Mesenchymal stem cell (in vitro differentiated cells and primary cell): ENCODE data around the gene CMBL.

Source experiments
- DNase-seq: peaks from one replicate; pipeline ENCODE4 v3.0.0-alpha.2; 2013
- H2AFZ ChIP-seq: one replicate; pipeline ENCODE4 v1.6.1; 2013; ENCODE audit warnings: low read depth, mild to moderate bottlenecking, control low read depth, inconsistent platforms, low read length, moderate library complexity
- H2AK5ac ChIP-seq: 2 replicates; pipeline ENCODE4 v1.6.1; 2013; ENCODE audit warnings: low read length, moderate library complexity, mild to moderate bottlenecking, inconsistent platforms; ENCODE audit not compliant: severe bottlenecking
- H2BK120ac ChIP-seq: one replicate; pipeline ENCODE4 v1.6.1; 2013; ENCODE audit warnings: low read depth, mild to moderate bottlenecking, inconsistent platforms, low read length, moderate library complexity
- H2BK12ac ChIP-seq, 2 experiments: one replicate each; pipeline ENCODE4 v1.6.1; 2013; ENCODE audit warnings: inconsistent platforms in 2 of 2, low read length in 2 of 2, mild to moderate bottlenecking in 2 of 2, moderate library complexity in 2 of 2, control low read depth in 1 of 2
- H2BK15ac ChIP-seq: one replicate; pipeline ENCODE4 v1.6.1; 2013; ENCODE audit warnings: mild to moderate bottlenecking, low read depth, inconsistent platforms; ENCODE audit not compliant: poor library complexity, severe bottlenecking
- H2BK5ac ChIP-seq: 2 replicates; pipeline ENCODE4 v1.6.1; 2013; ENCODE audit warnings: low read depth, mild to moderate bottlenecking, low read length, control low read depth, inconsistent platforms; ENCODE audit not compliant: poor library complexity, severe bottlenecking
- H3K14ac ChIP-seq, 2 experiments: one replicate each; pipeline ENCODE4 v1.6.1; 2013; ENCODE audit warnings: inconsistent platforms in 2 of 2, low read length in 2 of 2, control low read depth in 1 of 2, mild to moderate bottlenecking in 1 of 2, moderate library complexity in 1 of 2
- H3K18ac ChIP-seq, 2 experiments: one replicate each; pipeline ENCODE4 v1.6.1; 2013; ENCODE audit warnings: inconsistent platforms in 2 of 2, low read length in 2 of 2, control low read depth in 1 of 2, low read depth in 1 of 2, mild to moderate bottlenecking in 1 of 2
- H3K23ac ChIP-seq, 2 experiments: one replicate each; pipeline ENCODE4 v1.6.1; 2013; ENCODE audit warnings: inconsistent platforms in 2 of 2, low read length in 2 of 2, mild to moderate bottlenecking in 2 of 2, moderate library complexity in 2 of 2, control low read depth in 1 of 2
- H3K27ac ChIP-seq: 2 replicates; pipeline ENCODE4 v1.5.1; 2013; ENCODE audit warnings: mild to moderate bottlenecking, moderate library complexity, low read length, control low read depth, inconsistent platforms; ENCODE audit not compliant: poor library complexity, severe bottlenecking
- H3K27me3 ChIP-seq, 2 experiments: 2 replicates each; pipeline versions ENCODE4 v1.6.1 to v1.7.0; 2013; ENCODE audit warnings: low read length in 2 of 2, mild to moderate bottlenecking in 2 of 2, moderate library complexity in 2 of 2, control low read depth in 1 of 2, inconsistent platforms in 1 of 2; ENCODE audit not compliant: control insufficient read depth in 1 of 2, insufficient read depth in 1 of 2
- H3K36me3 ChIP-seq, 2 experiments: 2 replicates each; pipeline versions ENCODE4 v1.6.1 to v1.7.0; 2013; ENCODE audit warnings: low read length in 2 of 2, control low read depth in 1 of 2, inconsistent platforms in 1 of 2, low read depth in 1 of 2, mild to moderate bottlenecking in 1 of 2; ENCODE audit not compliant: insufficient read depth in 2 of 2, control insufficient read depth in 1 of 2
- H3K4ac ChIP-seq, 2 experiments: one replicate each; pipeline ENCODE4 v1.6.1; 2013; ENCODE audit warnings: inconsistent platforms in 2 of 2, low read length in 2 of 2, mild to moderate bottlenecking in 2 of 2, moderate library complexity in 2 of 2, control low read depth in 1 of 2, low read depth in 1 of 2
- H3K4me1 ChIP-seq: 2 replicates; pipeline ENCODE4 v1.6.1; 2013; ENCODE audit warnings: low read depth, low read length, control low read depth; ENCODE audit not compliant: control insufficient read depth, insufficient read depth
- H3K4me2 ChIP-seq: 2 replicates; pipeline ENCODE4 v1.6.1; 2013; ENCODE audit warnings: low read length, mild to moderate bottlenecking, inconsistent platforms; ENCODE audit not compliant: poor library complexity, severe bottlenecking
- H3K4me3 ChIP-seq, 2 experiments: 2 replicates each; pipeline versions ENCODE4 v1.5.1 to v1.7.0; 2013; ENCODE audit warnings: low read length in 2 of 2, mild to moderate bottlenecking in 2 of 2, control low read depth in 1 of 2, low read depth in 1 of 2; ENCODE audit not compliant: insufficient read depth in 1 of 2
- H3K79me1 ChIP-seq: replicated peaks from 2 replicates; pipeline ENCODE4 v1.6.1; 2013; ENCODE audit warnings: mild to moderate bottlenecking, control low read depth, low read length, inconsistent platforms; ENCODE audit not compliant: poor library complexity, severe bottlenecking
- H3K9ac ChIP-seq: 2 replicates; pipeline ENCODE4 v1.7.0; 2013; ENCODE audit warnings: mild to moderate bottlenecking, low read length, moderate library complexity
- H3K9me3 ChIP-seq: 2 replicates; pipeline ENCODE4 v1.7.0; 2013; ENCODE audit warnings: mild to moderate bottlenecking, low read length; ENCODE audit not compliant: control insufficient read depth
- H4K8ac ChIP-seq: one replicate; pipeline ENCODE4 v1.6.1; 2013; ENCODE audit warnings: inconsistent platforms, mild to moderate bottlenecking, low read length, moderate library complexity
- H4K91ac ChIP-seq: one replicate; pipeline ENCODE4 v1.6.1; 2013; ENCODE audit warnings: mild to moderate bottlenecking, low read length, inconsistent platforms
- WGBS: methylation state at CpG from one replicate; pipeline ENCODE4 v1.1.7; 2013; ENCODE audit warnings: mixed read lengths; 5-methylcytosine and 5-hydroxymethylcytosine counted together

The CMBL gene

DNA sequence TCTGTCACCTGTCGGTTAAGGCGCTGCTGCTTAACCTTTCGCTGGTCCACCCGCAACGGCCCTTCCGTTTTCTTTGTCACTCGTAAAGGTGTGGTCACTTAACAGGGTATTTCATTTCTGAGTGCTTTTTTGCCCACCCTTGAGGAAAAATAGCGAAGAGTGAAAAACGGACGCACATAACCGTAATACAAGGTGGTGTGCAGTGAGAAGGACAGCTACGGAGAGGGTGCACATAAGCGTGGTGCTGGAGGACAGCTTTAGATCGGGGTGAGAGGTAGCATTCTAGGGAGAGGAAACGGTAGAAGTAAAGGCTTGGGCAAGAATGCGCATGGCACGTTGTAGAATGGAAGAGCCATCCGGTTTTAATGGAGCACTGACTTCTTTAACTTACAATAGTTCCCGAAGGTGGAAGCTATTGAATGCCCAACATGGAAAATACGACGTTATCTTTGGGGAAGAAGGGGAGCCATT, 56.9 kb downstream of the CMBL start:
- H4K91ac ChIP-seq = no peak overlapping the region
- H3K18ac ChIP-seq = peak overlapping the region; percentile 74 to 89
- no peak overlapping the region for H2BK12ac ChIP-seq
- H2AK5ac ChIP-seq = no peak overlapping the region
- peak overlapping the region; percentile 93 for H2BK120ac ChIP-seq
- H3K9ac ChIP-seq = peak overlapping the region; percentile 100
- H3K79me1 ChIP-seq = peaks cover 17% of the 10 kb centered on the region
- no peak overlapping the region for H2AFZ ChIP-seq
- H4K8ac ChIP-seq = no peak overlapping the region
- H3K23ac ChIP-seq = peak overlapping the region; percentile 67 to 86
- WGBS = under 1% methylated on average over 21 of the region's 21 CpGs
- no peak overlapping the region for H3K14ac ChIP-seq
- H3K4me3 ChIP-seq = peak overlapping the region; percentile 85 to 96
- peak overlapping the region; percentile 92 to 95 for H3K4ac ChIP-seq
- H3K4me2 ChIP-seq = peak overlapping the region; percentile 64
- H3K9me3 ChIP-seq = no peaks in the 10 kb centered on the region
- H3K27me3 ChIP-seq = no peaks in the 10 kb centered on the region
- DNase-seq = peak; percentile 54
- H3K27ac ChIP-seq = no peak overlapping the region
- no peak overlapping the region for H2BK5ac ChIP-seq
- peaks cover 13% of the 10 kb centered on the region for H3K4me1 ChIP-seq
- H2BK15ac ChIP-seq = peak overlapping the region; percentile 4
- H3K36me3 ChIP-seq = peaks cover 2 to 35% of the 10 kb centered on the region in 2 experiments

DNA sequence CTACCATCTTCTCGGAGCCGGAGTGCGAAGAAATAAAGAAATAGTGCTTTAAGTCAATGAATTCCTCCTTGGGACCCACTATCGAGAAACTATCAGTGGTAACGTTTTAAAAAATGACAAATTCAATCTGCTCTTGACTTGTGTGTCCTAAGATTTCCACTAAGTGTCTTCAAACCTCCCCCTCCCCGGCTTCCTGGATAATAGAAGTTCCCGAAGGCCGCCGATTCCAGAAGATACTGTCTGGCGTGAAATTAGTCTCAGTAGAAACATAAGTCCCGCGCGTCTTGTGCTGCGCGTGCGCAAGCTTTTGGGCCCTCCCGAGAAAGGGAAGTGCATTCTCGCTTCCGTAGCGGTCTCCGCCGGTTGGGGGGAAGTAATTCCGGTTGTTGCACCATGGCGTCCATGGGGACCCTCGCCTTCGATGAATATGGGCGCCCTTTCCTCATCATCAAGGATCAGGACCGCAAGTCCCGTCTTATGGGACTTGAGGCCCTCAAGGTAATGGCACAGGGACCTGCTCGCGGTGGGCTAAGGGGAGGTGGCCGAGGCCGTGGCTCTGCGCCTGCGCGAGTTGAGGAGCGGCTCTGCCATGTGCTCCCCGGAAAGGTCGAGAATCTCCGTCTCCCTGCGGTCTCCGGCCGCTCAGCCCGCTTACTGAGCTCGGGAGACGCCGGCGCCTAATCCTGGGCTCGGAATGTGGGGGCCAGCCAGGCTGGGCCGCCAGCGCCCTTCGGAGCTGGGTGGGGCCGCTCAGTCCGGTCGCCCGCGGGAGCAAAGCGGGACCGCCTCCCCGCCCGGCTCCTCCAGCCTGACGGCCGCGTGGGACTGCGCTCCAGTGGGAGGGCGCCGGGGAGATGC, 57.5 kb downstream of the CMBL start, which contains the start of gene CCT5:
TSS of gene CCT5 (plus strand) at position 333 of the 858 bp plus-strand sequence. CDS start at position 394, 61 bp downstream.
- peaks cover 15% of the 10 kb centered on the region for H3K4me1 ChIP-seq
- H4K91ac ChIP-seq = peak within 1 kb of the TSS; percentile 91
- peak within 1 kb of the TSS; percentile 95 for H2BK5ac ChIP-seq
- peak within 1 kb of the TSS; percentile 88 to 96 for H3K4me3 ChIP-seq
- peak within 1 kb of the TSS in 1 of 2 experiments; percentile 71 for H3K14ac ChIP-seq
- H3K4ac ChIP-seq = peak within 1 kb of the TSS; percentile 92 to 95
- no peaks in the 10 kb centered on the region for H3K9me3 ChIP-seq
- H2BK15ac ChIP-seq = peak within 1 kb of the TSS; percentile 92
- peak within 1 kb of the TSS; percentile 67 to 86 for H3K23ac ChIP-seq
- peaks cover 0 to 29% of the 10 kb centered on the region in 2 experiments for H3K36me3 ChIP-seq
- H3K4me2 ChIP-seq = peak within 1 kb of the TSS; percentile 64
- peak within 1 kb of the TSS; percentile 89 to 96 for H3K18ac ChIP-seq
- H2BK12ac ChIP-seq = peak within 1 kb of the TSS in 1 of 2 experiments; percentile 28
- H4K8ac ChIP-seq = peak within 1 kb of the TSS; percentile 100
- peaks cover 17% of the 10 kb centered on the region for H3K79me1 ChIP-seq
- peak; percentile 99 for DNase-seq
- WGBS = under 1% methylated on average over 65 of the region's 67 CpGs
- H2AFZ ChIP-seq = peak within 1 kb of the TSS; percentile 95
- H3K27ac ChIP-seq = peak within 1 kb of the TSS; percentile 97
- H3K27me3 ChIP-seq = no peaks in the 10 kb centered on the region
- peak within 1 kb of the TSS; percentile 100 for H3K9ac ChIP-seq
- no peak within 1 kb of the TSS for H2AK5ac ChIP-seq
- peak within 1 kb of the TSS; percentile 93 for H2BK120ac ChIP-seq

DNA sequence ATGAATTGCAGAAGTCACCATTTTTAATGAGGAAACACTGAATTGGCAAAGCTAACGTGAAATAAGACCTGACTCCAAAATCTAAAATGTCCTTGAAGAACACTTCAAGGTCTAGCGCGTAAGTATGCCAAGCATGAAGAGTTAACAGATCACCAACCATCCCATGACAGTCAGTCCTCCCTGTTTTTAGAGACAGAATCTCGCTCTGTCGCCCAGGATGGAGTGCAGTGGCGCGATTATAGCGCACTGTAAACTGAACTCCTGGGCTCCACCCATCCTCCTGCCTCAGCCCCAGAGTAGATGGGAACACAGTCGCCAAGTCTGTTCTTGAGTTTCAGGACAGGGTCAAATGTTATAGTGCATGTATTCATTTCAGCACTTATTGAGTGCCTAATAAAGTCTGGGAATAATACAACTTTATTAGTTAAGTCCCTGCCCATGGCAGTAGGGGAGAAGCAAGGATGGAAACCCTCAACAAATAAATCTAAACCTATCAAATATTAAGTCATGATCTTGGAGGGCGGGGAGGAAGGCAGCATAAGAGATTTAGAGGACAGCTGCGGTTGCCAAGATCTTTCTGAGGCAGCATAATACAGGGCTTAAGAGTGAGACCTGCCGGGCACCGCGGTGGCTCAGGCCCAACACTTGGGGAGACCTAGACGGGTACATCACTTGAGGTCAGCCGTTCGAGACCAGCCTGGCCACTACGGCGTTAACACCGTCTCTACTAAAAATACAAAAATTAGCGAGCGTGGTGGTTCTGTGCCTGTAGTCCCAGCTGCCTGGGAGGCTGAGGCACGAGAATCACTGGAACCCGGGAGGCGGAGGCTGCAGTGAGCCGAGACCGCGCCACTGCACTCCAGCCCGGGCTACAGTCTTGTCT, 59.1 kb downstream of the CMBL start:
- no peak overlapping the region for H4K91ac ChIP-seq
- no peaks in the 10 kb centered on the region for H3K27me3 ChIP-seq
- H3K9me3 ChIP-seq = no peaks in the 10 kb centered on the region
- peak overlapping the region in 1 of 2 experiments; percentile 96 for H3K4me3 ChIP-seq
- peak overlapping the region; percentile 64 for H3K4me2 ChIP-seq
- peaks cover 18% of the 10 kb centered on the region for H3K4me1 ChIP-seq
- no peak for DNase-seq
- H3K23ac ChIP-seq = no peak overlapping the region
- peaks cover 0 to 13% of the 10 kb centered on the region in 2 experiments for H3K36me3 ChIP-seq
- H3K27ac ChIP-seq = peak overlapping the region; percentile 97
- H3K79me1 ChIP-seq = peaks cover 18% of the 10 kb centered on the region
- H2AFZ ChIP-seq = no peak overlapping the region
- no peak overlapping the region for H2BK120ac ChIP-seq
- H4K8ac ChIP-seq = peak overlapping the region; percentile 61
- no peak overlapping the region for H2BK5ac ChIP-seq
- peak overlapping the region in 1 of 2 experiments; percentile 32 for H2BK12ac ChIP-seq
- H3K14ac ChIP-seq = no peak overlapping the region
- peak overlapping the region in 1 of 2 experiments; percentile 48 for H3K18ac ChIP-seq
- H3K9ac ChIP-seq = peak overlapping the region; percentile 100
- H3K4ac ChIP-seq = peak overlapping the region; percentile 66 to 89
- H2BK15ac ChIP-seq = no peak overlapping the region
- WGBS = 89% methylated on average over 28 of the region's 29 CpGs
- H2AK5ac ChIP-seq = peak overlapping the region; percentile 29
